ENCODE measurements around the gene PPP1R18.

Gene PPP1R18

GRCh38 chr6:30709101-30709868, 22.8 kb upstream of the PPP1R18 start:
- H3K4me3 ChIP-seq (ENCODE audit: low read length) = no peak overlapping the region
- TF ChIP-seq ZNF274 (IDR thresholded peaks at IDR 0.05; ENCODE audit: low read depth, low read length) = no peak

- no peak overlapping the region for H3K4me3 ChIP-seq (ENCODE audit: low read length)
- no peak for TF ChIP-seq ZNF274 (IDR thresholded peaks at IDR 0.05; ENCODE audit: low read depth, low read length)
Observed at GRCh38 chr6:30707281-30707850, 20.9 kb upstream of the PPP1R18 start.

GRCh38 chr6:30705620-30706019, 19.2 kb upstream of the PPP1R18 start:
- no peak overlapping the region for H3K4me3 ChIP-seq (ENCODE audit: low read length)
- no peak for TF ChIP-seq ZNF274 (IDR thresholded peaks at IDR 0.05; ENCODE audit: low read depth, low read length)

- no peak for TF ChIP-seq ZNF274 (IDR thresholded peaks at IDR 0.05; ENCODE audit: low read depth, low read length)
- H3K4me3 ChIP-seq (ENCODE audit: low read length) = no peak overlapping the region
Observed at GRCh38 chr6:30703821-30704220, 17.4 kb upstream of the PPP1R18 start.

- no peak for TF ChIP-seq ZNF274 (IDR thresholded peaks at IDR 0.05; ENCODE audit: low read depth, low read length)
- H3K4me3 ChIP-seq (ENCODE audit: low read length) = no peak overlapping the region
Observed at GRCh38 chr6:30703011-30703410, 16.6 kb upstream of the PPP1R18 start.

GRCh38 chr6:30700340-30700739, 13.9 kb upstream of the PPP1R18 start:
- H3K4me3 ChIP-seq (ENCODE audit: low read length) = no peak overlapping the region
- no peak for TF ChIP-seq ZNF274 (IDR thresholded peaks at IDR 0.05; ENCODE audit: low read depth, low read length)

GRCh38 chr6:30696432-30696831, 10.0 kb upstream of the PPP1R18 start:
- TF ChIP-seq ZNF274 (IDR thresholded peaks at IDR 0.05; ENCODE audit: low read depth, low read length) = no peak
- H3K4me3 ChIP-seq (ENCODE audit: low read length) = no peak overlapping the region

- TF ChIP-seq ZNF274 (IDR thresholded peaks at IDR 0.05; ENCODE audit: low read depth, low read length) = no peak
- peak overlapping the region; percentile 94 for H3K4me3 ChIP-seq (ENCODE audit: low read length)
Observed at GRCh38 chr6:30691208-30691847, 4.9 kb upstream of the PPP1R18 start.

- TF ChIP-seq ZNF274 (IDR thresholded peaks at IDR 0.05; ENCODE audit: low read depth, low read length) = no peak
- peak within 1 kb of the TSS; percentile 94 for H3K4me3 ChIP-seq (ENCODE audit: low read length)
Observed at GRCh38 chr6:30690403-30691207, 4.2 kb upstream of the PPP1R18 start, which contains the start of gene NRM. Gene NRM (minus strand): TSS chr6:30690984. CDS start chr6:30690974, 10 bp downstream.

GRCh38 chr6:30689985-30690384, 3.5 kb upstream of the PPP1R18 start:
- TF ChIP-seq ZNF274 (IDR thresholded peaks at IDR 0.05; ENCODE audit: low read depth, low read length) = no peak
- peak overlapping the region; percentile 94 for H3K4me3 ChIP-seq (ENCODE audit: low read length)

GRCh38 chr6:30689022-30689865, 2.8 kb upstream of the PPP1R18 start:
- H3K4me3 ChIP-seq (ENCODE audit: low read length) = peak overlapping the region; percentile 94; the same call in 1 of the 2 replicates
- TF ChIP-seq ZNF274 (IDR thresholded peaks at IDR 0.05; ENCODE audit: low read depth, low read length) = no peak

GRCh38 chr6:30688569-30688968, 2.1 kb upstream of the PPP1R18 start:
- H3K4me3 ChIP-seq (ENCODE audit: low read length) = peak overlapping the region; percentile 94; the same call in 1 of the 2 replicates
- TF ChIP-seq ZNF274 (IDR thresholded peaks at IDR 0.05; ENCODE audit: low read depth, low read length) = no peak
